Measurements from ENCODE around the gene P2RY1. TPM values are rescaled to one million over a fixed set of nuclear protein-coding genes. Genes with fewer than 3 reads are reported as not detected.
"Not testable (repeated sequence)": the region's sequence is repeated elsewhere in the genome, so short reads cannot be mapped to it uniquely, and the experiment has no call there.

P2RY1 gene
- total RNA-seq, 1 experiment from 2014 or later = 0.07 TPM

GRCh38 chr3:152833089-152833488, 1.8 kb upstream of the P2RY1 start:
- in situ Hi-C loops (cut with HindIII; ENCODE audit: low pct_unique_long_range_greater_than_20kb, low sequenced_read_pairs) = no loop called here
- DNase-seq (ENCODE audit: low read depth) = no peak

GRCh38 chr3:152834191-152834775, 648 bp upstream of the P2RY1 start:
- DNase-seq (ENCODE audit: low read depth) = no peak
- in situ Hi-C loops (cut with HindIII; ENCODE audit: low pct_unique_long_range_greater_than_20kb, low sequenced_read_pairs) = no loop called here

GRCh38 chr3:152835601-152836102, 721 bp downstream of the P2RY1 start:
- no peak for DNase-seq (ENCODE audit: low read depth)
- in situ Hi-C loops (cut with HindIII; ENCODE audit: low pct_unique_long_range_greater_than_20kb, low sequenced_read_pairs) = no loop called here

GRCh38 chr3:152836269-152836668, 1.3 kb downstream of the P2RY1 start:
- in situ Hi-C loops (cut with HindIII; ENCODE audit: low pct_unique_long_range_greater_than_20kb, low sequenced_read_pairs) = no loop called here
- no peak for DNase-seq (ENCODE audit: low read depth)

- in situ Hi-C loops (cut with HindIII; ENCODE audit: low pct_unique_long_range_greater_than_20kb, low sequenced_read_pairs) = no loop called here
- DNase-seq (ENCODE audit: low read depth) = no peak
These were observed 4.6 kb downstream of the P2RY1 start for GRCh38 chr3:152839511-152839910.

- no peak for DNase-seq (ENCODE audit: low read depth)
- in situ Hi-C loops (cut with HindIII; ENCODE audit: low pct_unique_long_range_greater_than_20kb, low sequenced_read_pairs) = no loop called here
These were observed 6.2 kb downstream of the P2RY1 start for GRCh38 chr3:152841131-152841530.

- in situ Hi-C loops (cut with HindIII; ENCODE audit: low pct_unique_long_range_greater_than_20kb, low sequenced_read_pairs) = no loop called here
- no peak for DNase-seq (ENCODE audit: low read depth)
These were observed 7.5 kb downstream of the P2RY1 start for GRCh38 chr3:152842413-152842812.

GRCh38 chr3:152843955-152844354, 9.0 kb downstream of the P2RY1 start:
- DNase-seq (ENCODE audit: low read depth) = no peak
- in situ Hi-C loops (cut with HindIII; ENCODE audit: low pct_unique_long_range_greater_than_20kb, low sequenced_read_pairs) = no loop called here

- DNase-seq (ENCODE audit: low read depth); in situ Hi-C loops (cut with HindIII; ENCODE audit: low pct_unique_long_range_greater_than_20kb, low sequenced_read_pairs): not testable (repeated sequence)
These were observed 11.8 kb downstream of the P2RY1 start for GRCh38 chr3:152846572-152847202.

GRCh38 chr3:152847599-152847998, 12.7 kb downstream of the P2RY1 start:
- in situ Hi-C loops (cut with HindIII; ENCODE audit: low pct_unique_long_range_greater_than_20kb, low sequenced_read_pairs); DNase-seq (ENCODE audit: low read depth): not testable (repeated sequence)

GRCh38 chr3:152849996-152850578, 15.2 kb downstream of the P2RY1 start:
- in situ Hi-C loops (cut with HindIII; ENCODE audit: low pct_unique_long_range_greater_than_20kb, low sequenced_read_pairs) = no loop called here
- DNase-seq (ENCODE audit: low read depth) = no peak

- DNase-seq (ENCODE audit: low read depth) = no peak
- in situ Hi-C loops (cut with HindIII; ENCODE audit: low pct_unique_long_range_greater_than_20kb, low sequenced_read_pairs) = no loop called here
These were observed 18.3 kb downstream of the P2RY1 start for GRCh38 chr3:152853196-152853595.

GRCh38 chr3:152857082-152857481, 22.2 kb downstream of the P2RY1 start:
- DNase-seq (ENCODE audit: low read depth) = no peak
- in situ Hi-C loops (cut with HindIII; ENCODE audit: low pct_unique_long_range_greater_than_20kb, low sequenced_read_pairs) = no loop called here

GRCh38 chr3:152858170-152858800, 23.4 kb downstream of the P2RY1 start:
- in situ Hi-C loops (cut with HindIII; ENCODE audit: low pct_unique_long_range_greater_than_20kb, low sequenced_read_pairs) = no loop called here
- no peak for DNase-seq (ENCODE audit: low read depth)

- in situ Hi-C loops (cut with HindIII; ENCODE audit: low pct_unique_long_range_greater_than_20kb, low sequenced_read_pairs) = no loop called here
- DNase-seq (ENCODE audit: low read depth) = no peak
These were observed 25.8 kb downstream of the P2RY1 start for GRCh38 chr3:152860736-152861135.

GRCh38 chr3:152865668-152866245, 30.8 kb downstream of the P2RY1 start:
- peak; percentile 23 for DNase-seq (ENCODE audit: low read depth)

GRCh38 chr3:152870027-152870426, 35.1 kb downstream of the P2RY1 start:
- in situ Hi-C loops (cut with HindIII; ENCODE audit: low pct_unique_long_range_greater_than_20kb, low sequenced_read_pairs) = no loop called here

More at GRCh38 chr3:152865668-152866245, 30.8 kb downstream of the P2RY1 start:
- in situ Hi-C loops (cut with HindIII; ENCODE audit: low pct_unique_long_range_greater_than_20kb, low sequenced_read_pairs) = no loop called here

GRCh38 chr3:152873314-152873713, 38.4 kb downstream of the P2RY1 start:
- DNase-seq (ENCODE audit: low read depth); in situ Hi-C loops (cut with HindIII; ENCODE audit: low pct_unique_long_range_greater_than_20kb, low sequenced_read_pairs): not testable (repeated sequence)

More at GRCh38 chr3:152870027-152870426, 35.1 kb downstream of the P2RY1 start:
- DNase-seq (ENCODE audit: low read depth) = peak; percentile 3

Measured in Caki2 (cell line).